Measurements from ENCODE around the gene PHACTR1. TPM values are rescaled to one million over a fixed set of nuclear protein-coding genes. Genes with fewer than 3 reads are reported as not detected.

PHACTR1 gene
- total RNA-seq, 4 donors from 2014 or later: 1.2 to 3.2 (median 1.6) TPM; not detected in 1

GRCh38 chr6:13163161-13163944, 446.8 kb downstream of the PHACTR1 start:
- H3K9me3 ChIP-seq: no peaks in the 10 kb centered on the region

GRCh38 chr6:13164291-13164690, 447.7 kb downstream of the PHACTR1 start:
- Histone ChIP-seq H3K36me3 (no peaks in the 10 kb centered on the region), H3K27me3 (peaks cover 12% of the 10 kb centered on the region), H3K27ac (no peak overlapping the region), H3K4me1 (no peaks in the 10 kb centered on the region), H3K9me3 (no peaks in the 10 kb centered on the region), H3K4me3 (no peak overlapping the region)
- DNase-seq: no peak
- TF ChIP-seq EP300 (IDR thresholded peaks at IDR 0.05; ENCODE audit: low read depth) (no peak), POLR2A (IDR thresholded peaks at IDR 0.05) (no peak), POLR2AphosphoS5 (IDR thresholded peaks at IDR 0.05) (no peak)
- TF ChIP-seq, protein P1, sequence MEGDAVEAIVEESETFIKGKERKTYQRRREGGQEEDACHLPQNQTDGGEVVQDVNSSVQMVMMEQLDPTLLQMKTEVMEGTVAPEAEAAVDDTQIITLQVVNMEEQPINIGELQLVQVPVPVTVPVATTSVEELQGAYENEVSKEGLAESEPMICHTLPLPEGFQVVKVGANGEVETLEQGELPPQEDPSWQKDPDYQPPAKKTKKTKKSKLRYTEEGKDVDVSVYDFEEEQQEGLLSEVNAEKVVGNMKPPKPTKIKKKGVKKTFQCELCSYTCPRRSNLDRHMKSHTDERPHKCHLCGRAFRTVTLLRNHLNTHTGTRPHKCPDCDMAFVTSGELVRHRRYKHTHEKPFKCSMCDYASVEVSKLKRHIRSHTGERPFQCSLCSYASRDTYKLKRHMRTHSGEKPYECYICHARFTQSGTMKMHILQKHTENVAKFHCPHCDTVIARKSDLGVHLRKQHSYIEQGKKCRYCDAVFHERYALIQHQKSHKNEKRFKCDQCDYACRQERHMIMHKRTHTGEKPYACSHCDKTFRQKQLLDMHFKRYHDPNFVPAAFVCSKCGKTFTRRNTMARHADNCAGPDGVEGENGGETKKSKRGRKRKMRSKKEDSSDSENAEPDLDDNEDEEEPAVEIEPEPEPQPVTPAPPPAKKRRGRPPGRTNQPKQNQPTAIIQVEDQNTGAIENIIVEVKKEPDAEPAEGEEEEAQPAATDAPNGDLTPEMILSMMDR (IDR thresholded peaks at IDR 0.05): no peak
- intact Hi-C loops (cut with DNase I; ENCODE audit: low total_unique reads) (no loop called here), in situ Hi-C loops (cut with MboI; ENCODE audit: low pct_ligation_motif_present in 1 of 4, low pct_unique_long_range_greater_than_20kb in 1 of 4, low sequenced_read_pairs in 3 of 4) (no loop called here)
- 89 to 96% methylated on average over 6 to 8 of the region's 8 CpGs for WGBS, 2 donors (ENCODE audit: low coverage in 1 of 2)

More at GRCh38 chr6:13163161-13163944, 446.8 kb downstream of the PHACTR1 start:
- H3K4me3 ChIP-seq: no peak overlapping the region
- no peak overlapping the region for H3K27ac ChIP-seq
- TF ChIP-seq, protein P1 (IDR thresholded peaks at IDR 0.05): no peak
- no peak for TF ChIP-seq POLR2A (IDR thresholded peaks at IDR 0.05)
- no peaks in the 10 kb centered on the region for H3K4me1 ChIP-seq
- 72 to 95% methylated on average over 2 of the region's 2 CpGs for WGBS, 2 donors (ENCODE audit: low coverage in 1 of 2)
- intact Hi-C loops (cut with DNase I; ENCODE audit: low total_unique reads): no loop called here
- H3K36me3 ChIP-seq: no peaks in the 10 kb centered on the region
- in situ Hi-C loops (cut with MboI; ENCODE audit: low pct_ligation_motif_present in 1 of 4, low pct_unique_long_range_greater_than_20kb in 1 of 4, low sequenced_read_pairs in 3 of 4): no loop called here
- H3K27me3 ChIP-seq: peaks cover 12% of the 10 kb centered on the region
- no peak for DNase-seq

DNA sequence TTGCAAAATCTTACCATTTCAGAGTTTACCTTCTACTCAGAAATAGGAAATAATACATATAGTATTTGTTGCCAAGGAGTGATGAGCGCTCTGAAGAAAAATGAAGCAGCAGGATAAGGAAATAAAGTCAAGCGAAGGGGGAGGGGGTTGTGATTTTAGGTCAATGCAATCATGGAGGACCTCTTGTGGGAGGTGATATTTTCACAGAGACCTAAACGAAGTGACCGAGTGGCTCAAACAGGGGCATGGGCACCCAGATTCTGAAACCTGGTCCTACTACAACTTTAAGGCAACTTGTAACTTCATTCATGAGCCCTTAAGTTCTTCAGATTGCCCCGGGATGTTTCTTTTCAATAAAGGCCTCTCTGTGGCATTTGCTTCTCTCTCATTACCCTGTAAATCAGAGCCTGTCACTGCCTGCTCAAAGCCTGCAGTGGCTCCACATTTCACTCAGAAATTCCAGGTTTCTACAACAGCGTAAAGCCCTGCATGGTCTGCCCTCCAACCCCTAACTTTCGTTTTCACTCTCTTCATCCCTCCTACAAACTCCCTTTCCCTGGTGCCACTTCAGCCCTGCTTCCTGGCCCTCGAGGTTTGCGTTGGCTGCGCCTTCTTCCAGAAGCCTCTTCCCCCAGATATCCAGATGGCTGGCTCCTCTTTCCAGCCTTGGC, 449.1 kb downstream of the PHACTR1 start:
- Histone ChIP-seq H3K4me1 (no peaks in the 10 kb centered on the region), H3K27ac (no peak overlapping the region), H3K4me3 (no peak overlapping the region), H3K27me3 (peaks cover 12% of the 10 kb centered on the region), H3K36me3 (no peaks in the 10 kb centered on the region), H3K9me3 (no peaks in the 10 kb centered on the region)
- 68 to 72% methylated on average over 7 to 10 of the region's 10 CpGs for WGBS, 2 donors (ENCODE audit: low coverage in 1 of 2)
- no peak for TF ChIP-seq POLR2AphosphoS5 (IDR thresholded peaks at IDR 0.05)
- no peak for TF ChIP-seq POLR2A (IDR thresholded peaks at IDR 0.05)
- no peak for TF ChIP-seq EP300 (IDR thresholded peaks at IDR 0.05; ENCODE audit: low read depth)
- TF ChIP-seq, protein P1 (IDR thresholded peaks at IDR 0.05): no peak
- intact Hi-C loops (cut with DNase I; ENCODE audit: low total_unique reads): no loop called here
- in situ Hi-C loops (cut with MboI; ENCODE audit: low pct_ligation_motif_present in 1 of 4, low pct_unique_long_range_greater_than_20kb in 1 of 4, low sequenced_read_pairs in 3 of 4): no loop called here
- DNase-seq: no peak

DNA sequence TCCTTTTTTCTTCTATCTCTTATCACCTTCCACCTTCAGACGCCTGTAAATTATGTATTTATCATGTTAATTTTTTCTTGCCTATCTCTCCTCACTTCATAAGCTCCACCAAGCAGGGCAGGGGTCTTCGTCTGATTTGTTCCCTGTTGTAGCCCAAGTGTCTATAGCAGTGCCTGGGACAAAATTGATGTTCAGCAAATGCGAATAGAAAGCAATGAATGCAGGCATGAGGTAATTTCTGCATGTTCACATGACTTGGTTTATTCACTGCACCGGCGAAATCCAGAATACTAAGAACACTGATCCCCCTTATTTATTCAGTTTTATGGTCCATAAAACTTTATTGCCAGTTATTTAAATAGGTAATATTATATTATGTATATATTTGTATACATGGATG, 449.7 kb downstream of the PHACTR1 start:
- H3K4me1 ChIP-seq: no peaks in the 10 kb centered on the region
- 54 to 69% methylated on average over 2 to 5 of the region's 5 CpGs for WGBS, 2 donors (ENCODE audit: low coverage in 1 of 2)
- TF ChIP-seq, protein P1 (IDR thresholded peaks at IDR 0.05): no peak
- TF ChIP-seq EP300 (IDR thresholded peaks at IDR 0.05; ENCODE audit: low read depth) (no peak), POLR2A (IDR thresholded peaks at IDR 0.05) (no peak), POLR2AphosphoS5 (IDR thresholded peaks at IDR 0.05) (no peak)
- no peaks in the 10 kb centered on the region for H3K9me3 ChIP-seq
- H3K36me3 ChIP-seq: no peaks in the 10 kb centered on the region
- intact Hi-C loops (cut with DNase I; ENCODE audit: low total_unique reads) (no loop called here), in situ Hi-C loops (cut with MboI; ENCODE audit: low pct_ligation_motif_present in 1 of 4, low pct_unique_long_range_greater_than_20kb in 1 of 4, low sequenced_read_pairs in 3 of 4) (no loop called here)
- H3K4me3 ChIP-seq: no peak overlapping the region
- no peak for DNase-seq
- no peak overlapping the region for H3K27ac ChIP-seq
- H3K27me3 ChIP-seq: peaks cover 12% of the 10 kb centered on the region
